ENCODE measurements around the gene PHC2. TPM values are rescaled to one million over a fixed set of nuclear protein-coding genes. Genes with fewer than 3 reads are reported as not detected.

PHC2 gene
- total RNA-seq, 4 donors from 2014 or later, result 118 to 164 (median 139) TPM

GRCh38 chr1:33322109-33322508 is 108.8 kb downstream of the PHC2 start:
- TF ChIP-seq CTCF (IDR thresholded peaks at IDR 0.05; ENCODE audit: low read depth), result no peak

- TF ChIP-seq CTCF (IDR thresholded peaks at IDR 0.05; ENCODE audit: low read depth), result no peak
Measured at GRCh38 chr1:33321178-33321577, 109.7 kb downstream of the PHC2 start.

GRCh38 chr1:33320619-33321165 is 110.2 kb downstream of the PHC2 start, which contains the start of gene A3GALT2:
TSS of gene A3GALT2 (minus strand) at chr1:33321098. CDS start at chr1:33321098, 0 bp downstream.
- TF ChIP-seq CTCF (IDR thresholded peaks at IDR 0.05; ENCODE audit: low read depth), result no peak

- TF ChIP-seq CTCF (IDR thresholded peaks at IDR 0.05; ENCODE audit: low read depth), result no peak
Measured at GRCh38 chr1:33319949-33320618, 110.8 kb downstream of the PHC2 start.

- no peak for TF ChIP-seq CTCF (IDR thresholded peaks at IDR 0.05; ENCODE audit: low read depth)
Measured at GRCh38 chr1:33319186-33319948, 111.5 kb downstream of the PHC2 start.

GRCh38 chr1:33317946-33318345 is 112.9 kb downstream of the PHC2 start:
- TF ChIP-seq CTCF (IDR thresholded peaks at IDR 0.05; ENCODE audit: low read depth), result no peak

GRCh38 chr1:33317354-33317753 is 113.5 kb downstream of the PHC2 start:
- TF ChIP-seq CTCF (IDR thresholded peaks at IDR 0.05; ENCODE audit: low read depth), result no peak

Data from subcutaneous adipose tissue (tissue), 4 donors.